Fibroblast of lung (primary cell): ENCODE data around the gene C1orf105. TPM values are rescaled to one million over a fixed set of nuclear protein-coding genes. Genes with fewer than 3 reads are reported as not detected.

Experiments
- DNase-seq, 2 donors: peaks; one replicate each; pipeline versions ENCODE4 v3.0.0 to v3.0.0-alpha.2; 2010; ENCODE audit warnings: low read depth in 2 of 2
- H2AFZ ChIP-seq: 2 replicates; pipeline ENCODE4 v1.5.1; 2012; ENCODE audit warnings: low read length, control low read depth, inconsistent platforms
- H3K27ac ChIP-seq: 2 replicates; pipeline ENCODE4 v1.5.1; 2011; ENCODE audit warnings: low read length, control low read depth; ENCODE audit not compliant: insufficient read depth
- H3K27me3 ChIP-seq: 2 replicates; pipeline ENCODE4 v1.5.1; 2011; ENCODE audit warnings: mild to moderate bottlenecking, low read length; ENCODE audit not compliant: control insufficient read depth, insufficient read depth
- H3K36me3 ChIP-seq: 2 replicates; pipeline ENCODE4 v1.5.1; 2011; ENCODE audit warnings: low read length; ENCODE audit not compliant: control insufficient read depth, insufficient read depth
- H3K4me1 ChIP-seq: 2 replicates; pipeline ENCODE4 v1.5.1; 2011; ENCODE audit warnings: low read length; ENCODE audit not compliant: control insufficient read depth, insufficient read depth; ENCODE audit errors: extremely low read depth
- H3K4me2 ChIP-seq: 2 replicates; pipeline ENCODE4 v1.5.1; 2011; ENCODE audit warnings: low read length, control low read depth; ENCODE audit not compliant: insufficient read depth; ENCODE audit errors: extremely low read depth
- H3K4me3 ChIP-seq, 4 experiments: fragments of 200-600 bp in 1 of 4; sonication (generic) in 1 of 4; replicated peaks in 1 of 4; 2 replicates each; pipeline ENCODE4 v1.5.1; 2011 to 2016; ENCODE audit warnings: low read length in 4 of 4, low read depth in 3 of 4, mild to moderate bottlenecking in 3 of 4, control low read depth in 2 of 4, inconsistent platforms in 1 of 4, mixed read lengths in 1 of 4; ENCODE audit not compliant: insufficient read depth in 1 of 4; ENCODE audit errors: control extremely low read depth in 1 of 4
- H3K79me2 ChIP-seq: 2 replicates; pipeline ENCODE4 v1.5.1; 2012; ENCODE audit warnings: mild to moderate bottlenecking, low read length, inconsistent platforms; ENCODE audit not compliant: control insufficient read depth, insufficient read depth
- H3K9ac ChIP-seq: 2 replicates; pipeline ENCODE4 v1.5.1; 2011; ENCODE audit warnings: mild to moderate bottlenecking, low read length, control low read depth; ENCODE audit not compliant: insufficient read depth
- H3K9me3 ChIP-seq: 2 replicates; pipeline ENCODE4 v1.5.1; 2012; ENCODE audit warnings: low read depth, low read length; ENCODE audit not compliant: control insufficient read depth, insufficient read depth
- H4K20me1 ChIP-seq: 2 replicates; pipeline ENCODE4 v1.5.1; 2011; ENCODE audit warnings: low read length; ENCODE audit not compliant: control insufficient read depth, insufficient read depth; ENCODE audit errors: extremely low read depth
- EZH2 ChIP-seq: IDR thresholded peaks from 2 replicates; pipeline ENCODE4 v1.5.1; 2012; ENCODE audit warnings: low read length, control low read depth, mild to moderate bottlenecking; ENCODE audit errors: missing control alignments
- polyA plus RNA-seq, 2 donors: library from polyadenylated mRNA; depleted of rRNA in 1 of 2; stranded (reverse) in 1 of 2; unstranded in 1 of 2; fragments of >200 nt; gene quantifications; 2 replicates each; pipeline ENCODE4 v1.2.1, GENCODE V29; 2011 to 2012; ENCODE audit warnings: missing spikeins in 1 of 2
- total RNA-seq: library from RNA; depleted of rRNA; stranded (reverse); fragments of >200 nt; gene quantifications from 2 replicates; pipeline ENCODE4 v1.2.1, GENCODE V29; 2014
- TF ChIP-seq, protein P1 (sequence below), 2 donors: IDR thresholded peaks in 1 of 2; conservative IDR thresholded peaks in 1 of 2; 1 replicate in 1 of 2; 2 replicates in 1 of 2; pipeline ENCODE4 v1.5.1; 2011 to 2012; ENCODE audit warnings: low read length in 2 of 2, control low read depth in 1 of 2, inconsistent platforms in 1 of 2, low read depth in 1 of 2, mild to moderate bottlenecking in 1 of 2

The C1orf105 gene
- total and polyA plus RNA-seq, 2 donors (not counting 1 experiment from before 2014, with no cell fraction given): not detected

DNA sequence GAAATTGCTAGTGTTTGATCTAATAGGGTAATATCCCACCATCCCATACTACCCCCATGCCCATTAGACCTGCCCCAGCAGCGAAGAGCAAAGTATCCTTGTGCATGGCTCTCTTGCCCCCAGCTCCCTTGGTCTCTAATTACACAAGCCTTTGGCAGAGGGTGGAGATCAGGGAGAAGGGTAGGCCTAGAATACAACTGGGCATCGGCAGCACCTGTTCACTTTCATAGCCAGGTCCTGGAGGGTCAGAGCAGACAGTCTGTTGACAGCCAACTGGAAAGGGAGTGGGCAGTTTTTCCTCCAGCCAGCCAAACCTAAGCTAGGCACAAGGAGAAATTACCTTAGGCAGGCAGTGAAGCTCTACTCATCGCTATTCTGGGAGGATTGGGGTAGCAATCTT is 26.1 kb downstream of the C1orf105 start:
- H3K79me2 ChIP-seq: peaks cover 18% of the 10 kb centered on the region
- no peaks in the 10 kb centered on the region for H3K9me3 ChIP-seq
- H3K36me3 ChIP-seq: peaks cover 3% of the 10 kb centered on the region
- no peak for DNase-seq
- H3K27me3 ChIP-seq: no peaks in the 10 kb centered on the region
- H4K20me1 ChIP-seq: no peaks in the 10 kb centered on the region
- no peak overlapping the region for H3K4me3 ChIP-seq
- H3K27ac ChIP-seq: no peak overlapping the region
- TF ChIP-seq EZH2: no peak
- TF ChIP-seq, protein P1, sequence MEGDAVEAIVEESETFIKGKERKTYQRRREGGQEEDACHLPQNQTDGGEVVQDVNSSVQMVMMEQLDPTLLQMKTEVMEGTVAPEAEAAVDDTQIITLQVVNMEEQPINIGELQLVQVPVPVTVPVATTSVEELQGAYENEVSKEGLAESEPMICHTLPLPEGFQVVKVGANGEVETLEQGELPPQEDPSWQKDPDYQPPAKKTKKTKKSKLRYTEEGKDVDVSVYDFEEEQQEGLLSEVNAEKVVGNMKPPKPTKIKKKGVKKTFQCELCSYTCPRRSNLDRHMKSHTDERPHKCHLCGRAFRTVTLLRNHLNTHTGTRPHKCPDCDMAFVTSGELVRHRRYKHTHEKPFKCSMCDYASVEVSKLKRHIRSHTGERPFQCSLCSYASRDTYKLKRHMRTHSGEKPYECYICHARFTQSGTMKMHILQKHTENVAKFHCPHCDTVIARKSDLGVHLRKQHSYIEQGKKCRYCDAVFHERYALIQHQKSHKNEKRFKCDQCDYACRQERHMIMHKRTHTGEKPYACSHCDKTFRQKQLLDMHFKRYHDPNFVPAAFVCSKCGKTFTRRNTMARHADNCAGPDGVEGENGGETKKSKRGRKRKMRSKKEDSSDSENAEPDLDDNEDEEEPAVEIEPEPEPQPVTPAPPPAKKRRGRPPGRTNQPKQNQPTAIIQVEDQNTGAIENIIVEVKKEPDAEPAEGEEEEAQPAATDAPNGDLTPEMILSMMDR (conservative IDR thresholded peaks at IDR 0.05 in 1 of 2, IDR thresholded peaks at IDR 0.05 in 1 of 2; ENCODE audit: low read depth in 1 of 2, low read length in 2 of 2): no peak
- no peak overlapping the region for H3K9ac ChIP-seq
- no peak overlapping the region for H3K4me2 ChIP-seq
- peaks cover 2% of the 10 kb centered on the region for H3K4me1 ChIP-seq
- H2AFZ ChIP-seq: no peak overlapping the region

DNA sequence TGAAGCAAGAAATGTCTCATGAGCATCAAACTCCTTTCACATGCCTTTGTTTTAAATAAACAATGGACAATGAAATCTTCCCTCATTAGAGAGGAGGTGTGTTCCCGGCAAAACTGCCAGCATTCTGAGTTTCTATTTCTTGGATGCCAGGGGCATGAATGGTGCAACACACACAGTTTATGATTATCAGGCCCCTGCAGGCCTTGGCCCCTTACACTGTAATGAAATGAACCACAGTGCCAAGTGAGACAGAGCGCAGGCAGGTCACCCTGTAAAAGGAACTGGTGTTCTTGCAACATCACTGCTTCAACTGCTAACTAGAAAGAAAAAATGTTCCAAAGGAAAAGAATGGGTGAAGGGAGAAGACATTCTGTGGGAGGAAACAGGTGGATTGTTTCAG is 27.2 kb downstream of the C1orf105 start:
- no peak overlapping the region for H3K27ac ChIP-seq
- H2AFZ ChIP-seq: no peak overlapping the region
- H3K4me2 ChIP-seq: no peak overlapping the region
- peaks cover 11% of the 10 kb centered on the region for H3K79me2 ChIP-seq
- peaks cover 2% of the 10 kb centered on the region for H3K4me1 ChIP-seq
- H3K9ac ChIP-seq: no peak overlapping the region
- no peaks in the 10 kb centered on the region for H3K36me3 ChIP-seq
- no peaks in the 10 kb centered on the region for H3K9me3 ChIP-seq
- no peaks in the 10 kb centered on the region for H4K20me1 ChIP-seq
- TF ChIP-seq, protein P1 (conservative IDR thresholded peaks at IDR 0.05 in 1 of 2, IDR thresholded peaks at IDR 0.05 in 1 of 2; ENCODE audit: low read depth in 1 of 2, low read length in 2 of 2): no peak
- no peak for TF ChIP-seq EZH2
- no peak for DNase-seq
- no peaks in the 10 kb centered on the region for H3K27me3 ChIP-seq
- no peak overlapping the region for H3K4me3 ChIP-seq

- TF ChIP-seq EZH2: no peak
- TF ChIP-seq, protein P1 (conservative IDR thresholded peaks at IDR 0.05 in 1 of 2, IDR thresholded peaks at IDR 0.05 in 1 of 2; ENCODE audit: low read depth in 1 of 2, low read length in 2 of 2): no peak
- H3K4me2 ChIP-seq: no peak overlapping the region
- no peaks in the 10 kb centered on the region for H4K20me1 ChIP-seq
- peaks cover 2% of the 10 kb centered on the region for H3K4me1 ChIP-seq
- H2AFZ ChIP-seq: no peak overlapping the region
- no peak overlapping the region for H3K27ac ChIP-seq
- no peaks in the 10 kb centered on the region for H3K79me2 ChIP-seq
- no peak overlapping the region for H3K4me3 ChIP-seq
- no peaks in the 10 kb centered on the region for H3K9me3 ChIP-seq
- H3K9ac ChIP-seq: no peak overlapping the region
- H3K27me3 ChIP-seq: no peaks in the 10 kb centered on the region
- DNase-seq: peak in 1 of 2 donors; percentile 29
- H3K36me3 ChIP-seq: no peaks in the 10 kb centered on the region
Measured at GRCh38 chr1:172448995-172449584, 28.6 kb downstream of the C1orf105 start.
